ENCODE measurements around the gene MT1A. TPM values are rescaled to one million over a fixed set of nuclear protein-coding genes. Genes with fewer than 3 reads are reported as not detected.

The MT1A gene
- total and polyA plus RNA-seq, 2 donors = 1.2 to 285 TPM

DNA sequence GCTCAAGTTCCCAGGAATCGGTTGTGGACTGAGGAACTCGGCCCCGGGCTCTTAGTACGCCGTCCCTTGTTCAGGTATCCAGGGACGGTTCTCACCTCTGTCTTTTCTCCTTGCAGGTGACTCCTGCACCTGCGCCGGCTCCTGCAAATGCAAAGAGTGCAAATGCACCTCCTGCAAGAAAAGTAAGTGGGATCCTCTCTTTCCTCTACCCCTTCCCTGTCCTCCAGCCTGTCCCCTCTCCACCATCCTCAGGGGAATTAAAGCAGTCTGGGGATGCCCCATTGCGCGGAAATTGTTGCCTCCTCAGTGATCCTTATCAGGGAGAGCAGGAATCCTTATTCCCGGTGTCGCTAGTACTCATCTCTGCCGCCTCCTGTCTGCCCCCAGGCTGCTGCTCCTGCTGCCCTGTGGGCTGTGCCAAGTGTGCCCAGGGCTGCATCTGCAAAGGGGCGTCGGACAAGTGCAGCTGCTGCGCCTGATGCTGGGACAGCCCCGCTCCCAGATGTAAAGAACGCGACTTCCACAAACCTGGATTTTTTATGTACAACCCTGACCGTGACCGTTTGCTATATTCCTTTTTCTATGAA, 29.5 kb upstream of the MT1A start:
- H3K9me3 ChIP-seq (ENCODE audit: control insufficient read depth in 2 of 2, insufficient read depth in 1 of 2, low read length in 1 of 2) = no peaks in the 10 kb centered on the region
- peak overlapping the region; percentile 66 to 67 for H3K27ac ChIP-seq (ENCODE audit: low read depth in 1 of 2, low read length in 1 of 2)
- peaks cover 0 to 26% of the 10 kb centered on the region in 2 donors for H3K27me3 ChIP-seq (ENCODE audit: control insufficient read depth in 2 of 2, insufficient read depth in 1 of 2, low read length in 1 of 2)
- WGBS = 1% methylated on average over 21 of the region's 21 CpGs
- peak overlapping the region; percentile 38 to 51 for H3K4me3 ChIP-seq (ENCODE audit: low read length in 2 of 2)
- H3K4me1 ChIP-seq (ENCODE audit: control insufficient read depth in 2 of 2, insufficient read depth in 2 of 2, low read length in 2 of 2) = peaks cover 11 to 39% of the 10 kb centered on the region in 2 donors
- H3K36me3 ChIP-seq (ENCODE audit: control insufficient read depth in 2 of 2, insufficient read depth in 2 of 2, low read length in 1 of 2) = no peaks in the 10 kb centered on the region
- no peak for DNase-seq (ENCODE audit: low read depth in 6 of 9, low spot score in 9 of 9)

DNA sequence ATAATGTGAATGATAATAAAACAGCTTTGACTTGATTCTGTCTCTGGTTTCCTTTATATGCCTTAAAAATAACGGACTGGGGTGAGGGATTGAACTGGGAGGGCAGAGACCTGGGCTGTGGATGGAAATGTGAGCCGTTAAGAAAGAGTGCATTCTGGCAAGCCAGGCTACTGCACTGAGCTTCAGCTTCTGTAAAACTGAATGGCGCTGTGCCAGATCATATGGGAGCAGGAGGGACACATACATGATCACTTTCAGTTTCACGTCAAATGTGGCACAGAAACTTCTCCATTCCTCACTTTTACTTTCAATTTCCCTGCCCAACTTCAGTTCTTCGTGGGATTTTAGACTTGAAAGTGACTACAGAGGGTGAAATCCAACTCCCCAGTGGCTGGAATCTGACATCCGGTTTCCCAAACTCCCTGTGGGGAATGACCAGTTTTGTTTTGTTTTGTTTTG, 29.0 kb upstream of the MT1A start:
- peak overlapping the region; percentile 38 to 51 for H3K4me3 ChIP-seq (ENCODE audit: low read length in 2 of 2)
- no peaks in the 10 kb centered on the region for H3K9me3 ChIP-seq (ENCODE audit: control insufficient read depth in 2 of 2, insufficient read depth in 1 of 2, low read length in 1 of 2)
- peaks cover 0 to 22% of the 10 kb centered on the region in 2 donors for H3K27me3 ChIP-seq (ENCODE audit: control insufficient read depth in 2 of 2, insufficient read depth in 1 of 2, low read length in 1 of 2)
- 1% methylated on average over 6 of the region's 6 CpGs for WGBS
- peak; percentile 28 to 83 (median 49) for DNase-seq (ENCODE audit: low read depth in 6 of 9, low spot score in 9 of 9)
- no peaks in the 10 kb centered on the region for H3K36me3 ChIP-seq (ENCODE audit: control insufficient read depth in 2 of 2, insufficient read depth in 2 of 2, low read length in 1 of 2)
- peak overlapping the region; percentile 62 to 67 for H3K27ac ChIP-seq (ENCODE audit: low read depth in 1 of 2, low read length in 1 of 2)
- H3K4me1 ChIP-seq (ENCODE audit: control insufficient read depth in 2 of 2, insufficient read depth in 2 of 2, low read length in 2 of 2) = peaks cover 11 to 39% of the 10 kb centered on the region in 2 donors

DNA sequence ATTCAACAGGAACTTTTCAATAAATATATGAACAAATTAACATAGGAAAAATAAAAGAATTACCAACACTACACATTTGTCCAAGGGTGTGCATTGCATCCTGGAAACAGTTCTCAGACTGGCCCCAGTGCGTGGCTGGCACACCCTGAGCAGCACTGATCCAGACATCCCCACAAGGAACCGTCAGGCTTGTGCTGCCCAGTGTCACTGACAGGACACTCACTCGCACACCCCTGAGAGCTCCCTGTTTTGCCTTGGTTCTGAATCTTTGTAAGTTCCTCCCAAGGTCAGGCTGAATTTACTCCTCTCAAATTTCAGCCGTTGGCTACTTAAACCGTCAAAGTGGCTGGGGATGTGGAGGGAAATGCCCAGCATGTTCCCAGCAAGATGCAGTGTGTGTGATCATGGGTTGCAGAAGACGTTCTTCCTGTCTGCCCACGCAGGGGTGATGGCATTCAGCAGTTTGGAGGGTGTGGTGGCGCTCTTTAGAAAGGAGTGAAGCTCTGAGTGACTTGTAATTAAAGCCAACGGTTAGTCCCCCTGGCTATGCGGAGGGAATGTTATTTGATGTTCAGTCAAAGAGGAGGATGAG, 28.4 kb upstream of the MT1A start:
- DNase-seq (ENCODE audit: low read depth in 6 of 9, low spot score in 9 of 9) = peak in 2 of 9 donors; percentile 39 to 72
- WGBS = 62% methylated on average over 10 of the region's 10 CpGs
- Histone ChIP-seq H3K9me3 (ENCODE audit: control insufficient read depth in 2 of 2, insufficient read depth in 1 of 2, low read length in 1 of 2) (no peaks in the 10 kb centered on the region), H3K27me3 (ENCODE audit: control insufficient read depth in 2 of 2, insufficient read depth in 1 of 2, low read length in 1 of 2) (peaks cover 0 to 26% of the 10 kb centered on the region in 2 donors), H3K4me1 (ENCODE audit: control insufficient read depth in 2 of 2, insufficient read depth in 2 of 2, low read length in 2 of 2) (peaks cover 11 to 39% of the 10 kb centered on the region in 2 donors), H3K36me3 (ENCODE audit: control insufficient read depth in 2 of 2, insufficient read depth in 2 of 2, low read length in 1 of 2) (no peaks in the 10 kb centered on the region), H3K4me3 (ENCODE audit: low read length in 2 of 2) (no peak overlapping the region), H3K27ac (ENCODE audit: low read depth in 1 of 2, low read length in 1 of 2) (peak overlapping the region; percentile 67 to 89)

DNA sequence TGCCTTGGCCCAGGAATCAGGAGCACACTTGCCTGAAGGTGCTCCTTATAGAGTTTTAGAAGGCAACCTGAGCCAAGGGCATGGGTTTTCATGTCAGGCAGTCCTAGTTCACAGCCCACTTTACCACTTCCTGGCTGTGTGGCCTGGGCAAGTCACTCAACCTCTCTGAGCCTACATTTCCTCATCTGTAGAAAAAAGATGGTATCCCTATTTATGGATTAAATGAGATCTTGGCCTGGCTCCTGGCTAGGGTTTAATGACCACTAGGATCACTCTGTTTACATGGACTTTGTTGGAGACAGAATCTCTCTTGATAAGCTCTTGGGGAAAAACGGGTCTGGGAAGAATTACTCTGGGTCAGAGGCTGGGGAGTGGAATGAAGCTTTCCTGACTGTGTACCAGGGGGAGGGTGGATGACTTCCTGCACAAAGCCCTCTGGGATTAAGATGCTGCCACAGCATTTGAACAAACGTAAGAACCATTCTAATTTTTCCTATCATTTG, 27.8 kb upstream of the MT1A start:
- peaks cover 0 to 29% of the 10 kb centered on the region in 2 donors for H3K27me3 ChIP-seq (ENCODE audit: control insufficient read depth in 2 of 2, insufficient read depth in 1 of 2, low read length in 1 of 2)
- H3K4me3 ChIP-seq (ENCODE audit: low read length in 2 of 2) = no peak overlapping the region
- no peak for DNase-seq (ENCODE audit: low read depth in 6 of 9, low spot score in 9 of 9)
- no peaks in the 10 kb centered on the region for H3K36me3 ChIP-seq (ENCODE audit: control insufficient read depth in 2 of 2, insufficient read depth in 2 of 2, low read length in 1 of 2)
- H3K27ac ChIP-seq (ENCODE audit: low read depth in 1 of 2, low read length in 1 of 2) = peak overlapping the region; percentile 67 to 89
- no peaks in the 10 kb centered on the region for H3K9me3 ChIP-seq (ENCODE audit: control insufficient read depth in 2 of 2, insufficient read depth in 1 of 2, low read length in 1 of 2)
- 96% methylated on average over 2 of the region's 2 CpGs for WGBS
- peaks cover 11 to 39% of the 10 kb centered on the region in 2 donors for H3K4me1 ChIP-seq (ENCODE audit: control insufficient read depth in 2 of 2, insufficient read depth in 2 of 2, low read length in 2 of 2)

DNA sequence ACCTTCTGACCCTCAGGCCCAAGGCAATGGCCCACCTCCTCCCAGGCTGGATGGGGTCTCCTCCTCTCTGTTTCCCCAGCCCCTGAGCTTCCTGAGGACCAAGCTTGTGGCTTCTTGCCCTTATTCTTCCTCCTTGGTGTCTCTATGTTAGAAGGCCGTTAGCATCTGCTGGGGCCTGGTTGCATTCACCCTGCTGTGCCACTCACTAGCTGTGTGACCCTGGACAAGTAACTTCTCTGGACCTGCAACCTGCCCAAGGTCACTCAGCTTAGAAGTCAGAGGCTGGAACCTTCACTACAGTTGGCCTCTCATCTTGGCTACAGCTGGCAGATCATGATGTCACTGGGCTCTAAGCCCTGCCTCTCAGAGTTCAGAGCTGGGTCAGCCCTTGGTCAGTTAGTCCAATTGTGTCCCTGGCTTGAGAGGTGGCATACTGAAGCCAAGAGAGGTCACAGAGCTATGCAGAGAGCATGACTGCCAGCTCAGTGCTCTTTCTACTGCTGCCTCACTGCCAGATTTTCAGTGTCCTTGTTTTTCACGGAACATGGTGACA, 27.1 kb upstream of the MT1A start:
- DNase-seq (ENCODE audit: low read depth in 6 of 9, low spot score in 9 of 9) = no peak
- WGBS = 92% methylated on average over 2 of the region's 2 CpGs
- no peaks in the 10 kb centered on the region for H3K36me3 ChIP-seq (ENCODE audit: control insufficient read depth in 2 of 2, insufficient read depth in 2 of 2, low read length in 1 of 2)
- peaks cover 11 to 39% of the 10 kb centered on the region in 2 donors for H3K4me1 ChIP-seq (ENCODE audit: control insufficient read depth in 2 of 2, insufficient read depth in 2 of 2, low read length in 2 of 2)
- no peak overlapping the region for H3K4me3 ChIP-seq (ENCODE audit: low read length in 2 of 2)
- peaks cover 2 to 36% of the 10 kb centered on the region in 2 donors for H3K27me3 ChIP-seq (ENCODE audit: control insufficient read depth in 2 of 2, insufficient read depth in 1 of 2, low read length in 1 of 2)
- H3K27ac ChIP-seq (ENCODE audit: low read depth in 1 of 2, low read length in 1 of 2) = peak overlapping the region in 1 of 2 donors; percentile 2
- no peaks in the 10 kb centered on the region for H3K9me3 ChIP-seq (ENCODE audit: control insufficient read depth in 2 of 2, insufficient read depth in 1 of 2, low read length in 1 of 2)

DNA sequence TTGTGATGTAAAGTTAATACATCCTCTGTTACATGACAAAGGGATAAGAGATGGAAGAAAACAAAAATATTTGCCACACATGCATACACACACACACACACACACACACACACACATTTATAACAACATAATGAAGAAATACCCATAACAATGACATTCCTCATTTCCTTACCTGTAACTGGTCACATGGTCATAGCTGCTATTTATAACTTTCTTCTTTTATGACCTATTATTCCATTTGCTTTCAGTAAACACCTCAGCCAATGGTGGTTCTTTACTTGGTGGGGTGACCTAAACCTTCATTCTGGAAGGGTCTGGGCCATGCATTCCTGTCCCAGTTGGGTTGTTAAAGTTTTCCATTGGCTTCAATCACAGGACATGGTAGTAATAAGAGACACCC, 24.8 kb upstream of the MT1A start:
- Histone ChIP-seq H3K4me3 (ENCODE audit: low read length in 2 of 2) (no peak overlapping the region), H3K27me3 (ENCODE audit: control insufficient read depth in 2 of 2, insufficient read depth in 1 of 2, low read length in 1 of 2) (peaks cover 12 to 46% of the 10 kb centered on the region in 2 donors), H3K36me3 (ENCODE audit: control insufficient read depth in 2 of 2, insufficient read depth in 2 of 2, low read length in 1 of 2) (no peaks in the 10 kb centered on the region), H3K27ac (ENCODE audit: low read depth in 1 of 2, low read length in 1 of 2) (no peak overlapping the region), H3K9me3 (ENCODE audit: control insufficient read depth in 2 of 2, insufficient read depth in 1 of 2, low read length in 1 of 2) (no peaks in the 10 kb centered on the region), H3K4me1 (ENCODE audit: control insufficient read depth in 2 of 2, insufficient read depth in 2 of 2, low read length in 2 of 2) (peaks cover 7 to 34% of the 10 kb centered on the region in 2 donors)
- no peak for DNase-seq (ENCODE audit: low read depth in 6 of 9, low spot score in 9 of 9)

DNA sequence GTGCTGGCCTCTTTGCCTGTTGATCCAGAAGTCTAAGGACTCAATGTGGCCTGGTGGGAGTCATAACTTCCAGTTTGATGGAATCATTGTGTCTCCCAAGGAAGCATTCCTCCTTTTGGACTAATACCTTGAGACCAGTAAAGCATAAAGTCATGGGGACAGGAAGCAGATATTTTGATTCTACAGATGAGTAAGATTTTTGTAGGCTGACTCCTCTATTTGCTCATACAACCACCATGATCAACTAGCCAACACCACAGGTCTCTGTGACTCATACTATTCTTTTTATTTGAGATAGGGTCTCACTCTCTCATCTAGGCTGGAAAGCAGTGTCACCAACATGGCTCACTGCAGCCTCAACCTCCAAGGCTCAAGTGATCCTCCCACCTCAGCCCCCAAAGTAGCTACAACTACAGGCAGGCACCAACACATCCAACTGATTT, 23.9 kb upstream of the MT1A start:
- no peaks in the 10 kb centered on the region for H3K36me3 ChIP-seq (ENCODE audit: control insufficient read depth in 2 of 2, insufficient read depth in 2 of 2, low read length in 1 of 2)
- DNase-seq (ENCODE audit: low read depth in 6 of 9, low spot score in 9 of 9) = no peak
- H3K4me1 ChIP-seq (ENCODE audit: control insufficient read depth in 2 of 2, insufficient read depth in 2 of 2, low read length in 2 of 2) = peaks cover 5 to 25% of the 10 kb centered on the region in 2 donors
- no peak overlapping the region for H3K4me3 ChIP-seq (ENCODE audit: low read length in 2 of 2)
- H3K27ac ChIP-seq (ENCODE audit: low read depth in 1 of 2, low read length in 1 of 2) = no peak overlapping the region
- H3K9me3 ChIP-seq (ENCODE audit: control insufficient read depth in 2 of 2, insufficient read depth in 1 of 2, low read length in 1 of 2) = no peaks in the 10 kb centered on the region
- H3K27me3 ChIP-seq (ENCODE audit: control insufficient read depth in 2 of 2, insufficient read depth in 1 of 2, low read length in 1 of 2) = peaks cover 15 to 46% of the 10 kb centered on the region in 2 donors

DNA sequence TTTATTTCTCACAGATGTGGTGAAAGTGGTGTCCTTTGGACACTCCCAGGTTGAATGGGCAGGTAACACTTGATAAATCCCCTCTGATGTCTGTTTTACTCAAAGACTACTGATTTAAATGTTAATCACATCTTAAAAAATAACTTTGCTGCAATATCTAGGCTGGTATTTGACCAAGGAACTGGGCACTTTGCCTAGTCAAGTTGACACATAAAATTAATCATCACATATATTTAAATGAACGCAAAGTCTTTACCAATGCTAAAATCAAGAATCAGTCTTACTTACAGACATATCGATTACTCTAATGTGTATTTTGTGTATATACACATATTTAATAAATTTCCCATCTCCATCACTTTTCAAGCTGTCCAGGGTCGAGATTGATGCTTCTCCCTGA, 23.1 kb upstream of the MT1A start:
- Histone ChIP-seq H3K4me1 (ENCODE audit: control insufficient read depth in 2 of 2, insufficient read depth in 2 of 2, low read length in 2 of 2) (peaks cover 4 to 18% of the 10 kb centered on the region in 2 donors), H3K4me3 (ENCODE audit: low read length in 2 of 2) (no peak overlapping the region), H3K27me3 (ENCODE audit: control insufficient read depth in 2 of 2, insufficient read depth in 1 of 2, low read length in 1 of 2) (peaks cover 15 to 53% of the 10 kb centered on the region in 2 donors), H3K27ac (ENCODE audit: low read depth in 1 of 2, low read length in 1 of 2) (no peak overlapping the region), H3K36me3 (ENCODE audit: control insufficient read depth in 2 of 2, insufficient read depth in 2 of 2, low read length in 1 of 2) (no peaks in the 10 kb centered on the region), H3K9me3 (ENCODE audit: control insufficient read depth in 2 of 2, insufficient read depth in 1 of 2, low read length in 1 of 2) (no peaks in the 10 kb centered on the region)
- WGBS = 96% methylated on average over 3 of the region's 3 CpGs
- no peak for DNase-seq (ENCODE audit: low read depth in 6 of 9, low spot score in 9 of 9)

DNA sequence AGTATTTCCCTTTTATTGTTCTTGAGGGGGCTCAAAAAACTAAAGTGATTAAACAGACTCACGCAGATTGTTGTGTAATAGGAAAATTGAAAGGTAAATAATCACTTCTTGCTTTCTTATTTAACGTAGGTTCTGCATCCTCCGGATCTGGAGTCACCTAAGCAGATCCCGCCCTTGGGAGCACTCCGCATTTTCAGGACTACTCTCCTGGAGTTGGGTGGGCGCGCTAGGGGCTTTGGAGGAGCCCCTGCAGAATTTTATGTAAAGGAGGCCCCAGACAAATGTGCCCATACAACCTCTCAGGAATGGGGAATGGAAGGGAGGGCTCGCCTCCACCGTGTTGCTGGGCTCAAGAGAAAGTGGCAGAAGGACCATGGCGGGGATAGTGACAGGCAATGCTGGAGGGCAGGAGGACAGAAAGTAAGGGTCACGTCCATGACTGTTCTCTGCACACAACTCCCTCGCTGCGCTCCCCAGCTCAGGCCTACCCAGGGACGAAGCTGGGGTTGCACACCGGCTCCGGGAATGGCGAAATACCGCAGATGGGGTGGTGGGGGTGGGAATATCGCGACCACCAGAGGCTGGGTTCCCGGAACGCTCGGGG, 21.8 kb upstream of the MT1A start:
- H3K9me3 ChIP-seq (ENCODE audit: control insufficient read depth in 2 of 2, insufficient read depth in 1 of 2, low read length in 1 of 2) = no peaks in the 10 kb centered on the region
- peaks cover 15 to 59% of the 10 kb centered on the region in 2 donors for H3K27me3 ChIP-seq (ENCODE audit: control insufficient read depth in 2 of 2, insufficient read depth in 1 of 2, low read length in 1 of 2)
- H3K4me3 ChIP-seq (ENCODE audit: low read length in 2 of 2) = peak overlapping the region in 1 of 2 donors; percentile 10
- 47% methylated on average over 23 of the region's 23 CpGs for WGBS
- H3K4me1 ChIP-seq (ENCODE audit: control insufficient read depth in 2 of 2, insufficient read depth in 2 of 2, low read length in 2 of 2) = peaks cover 0 to 12% of the 10 kb centered on the region in 2 donors
- H3K36me3 ChIP-seq (ENCODE audit: control insufficient read depth in 2 of 2, insufficient read depth in 2 of 2, low read length in 1 of 2) = no peaks in the 10 kb centered on the region
- no peak overlapping the region for H3K27ac ChIP-seq (ENCODE audit: low read depth in 1 of 2, low read length in 1 of 2)
- no peak for DNase-seq (ENCODE audit: low read depth in 6 of 9, low spot score in 9 of 9)
